GM18511 (cell line): ENCODE data around the gene SYT1.
"Not testable (repeated sequence)": the region's sequence is repeated elsewhere in the genome, so short reads cannot be mapped to it uniquely, and the experiment has no call there.

Source experiments
- ATAC-seq: cut with Tn5 transposase; IDR thresholded peaks from one replicate; pipeline ENCODE4 v1.9.1; 2021; ENCODE audit warnings: mild to moderate bottlenecking, moderate library complexity; ENCODE audit not compliant: unreplicated experiment

The SYT1 gene

DNA sequence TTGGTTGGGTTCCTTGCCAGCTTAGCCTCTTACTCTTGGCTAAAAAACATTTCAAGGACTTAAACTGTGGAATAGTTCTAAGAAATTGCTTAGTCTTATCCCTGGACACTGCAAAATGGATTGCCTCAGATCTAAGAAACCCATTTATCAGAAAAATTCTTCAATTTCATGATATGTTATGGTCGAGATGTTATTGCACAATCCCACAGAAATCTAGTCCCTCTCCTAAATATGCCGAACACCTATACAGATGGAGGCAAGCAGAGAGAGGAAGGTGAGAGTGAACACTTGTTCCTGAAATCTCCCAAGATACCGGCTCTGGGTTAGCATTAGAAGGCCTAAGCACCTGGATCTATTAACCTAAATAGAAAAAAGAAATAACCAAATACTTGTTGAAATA lies 559.0 kb downstream of the SYT1 start:
- no peak for ATAC-seq

- no peak for ATAC-seq
Observed at GRCh38 chr12:79424109-79424721, 559.6 kb downstream of the SYT1 start.

DNA sequence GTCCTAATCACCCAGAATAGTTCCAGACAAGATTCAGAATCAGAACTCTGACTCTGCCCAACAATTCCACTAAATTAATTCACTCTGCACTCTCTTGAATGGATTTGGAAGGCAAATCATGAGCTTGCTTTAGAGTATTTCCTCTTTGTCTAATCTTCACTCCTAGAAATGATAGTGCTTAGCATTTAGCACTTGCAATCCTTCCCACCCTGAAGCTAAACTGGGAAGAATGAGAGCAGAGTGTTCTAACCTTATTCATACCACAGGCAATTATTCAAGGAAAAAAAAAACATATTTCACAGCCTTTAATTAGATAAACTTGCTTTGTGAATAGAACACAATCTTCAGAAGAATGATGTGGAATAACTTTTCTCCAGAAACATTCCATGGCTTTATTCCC lies 561.5 kb downstream of the SYT1 start:
- ATAC-seq: no peak

DNA sequence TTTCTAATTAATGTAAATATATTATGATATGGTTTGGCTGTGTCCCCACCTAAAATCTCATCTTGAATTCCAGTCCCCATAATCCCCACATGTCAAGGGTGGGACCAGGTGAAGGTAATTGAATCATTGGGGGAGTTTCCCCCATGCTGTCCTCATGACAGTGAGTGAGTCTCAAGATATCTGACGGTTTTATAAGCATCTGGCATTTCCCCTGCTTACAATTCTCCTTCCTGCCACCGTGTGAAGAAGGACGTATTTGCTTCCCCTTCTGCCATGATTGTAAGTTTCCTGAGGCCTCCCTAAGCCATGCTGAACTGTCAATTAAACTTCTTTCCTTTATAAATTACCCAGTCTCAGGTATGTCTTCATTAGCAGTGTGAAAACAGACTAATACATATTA lies 562.2 kb downstream of the SYT1 start:
- not testable (repeated sequence) for ATAC-seq

- ATAC-seq: no peak
Observed at GRCh38 chr12:79433465-79434072, 569.0 kb downstream of the SYT1 start.

DNA sequence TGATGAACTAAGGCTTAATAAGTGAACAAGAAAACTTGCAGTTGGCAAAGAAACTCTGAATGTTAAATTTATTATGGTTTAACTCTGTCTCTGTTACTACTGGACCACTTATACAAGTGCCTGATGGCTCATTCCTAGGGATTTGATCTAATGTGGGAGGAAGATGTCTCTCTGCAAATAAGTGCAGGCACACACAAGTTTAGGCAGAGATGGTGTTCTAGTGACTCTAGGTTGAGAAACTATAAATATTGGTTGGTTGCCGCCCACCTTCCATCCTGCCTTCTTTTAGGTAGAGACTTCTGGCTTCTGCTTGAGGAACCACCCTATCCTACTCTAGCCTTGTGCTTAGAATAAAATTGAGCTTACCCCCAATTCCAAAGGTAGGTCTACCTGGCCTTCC lies 570.0 kb downstream of the SYT1 start:
- ATAC-seq: no peak

GRCh38 chr12:79435742-79436141 lies 571.2 kb downstream of the SYT1 start:
- no peak for ATAC-seq

DNA sequence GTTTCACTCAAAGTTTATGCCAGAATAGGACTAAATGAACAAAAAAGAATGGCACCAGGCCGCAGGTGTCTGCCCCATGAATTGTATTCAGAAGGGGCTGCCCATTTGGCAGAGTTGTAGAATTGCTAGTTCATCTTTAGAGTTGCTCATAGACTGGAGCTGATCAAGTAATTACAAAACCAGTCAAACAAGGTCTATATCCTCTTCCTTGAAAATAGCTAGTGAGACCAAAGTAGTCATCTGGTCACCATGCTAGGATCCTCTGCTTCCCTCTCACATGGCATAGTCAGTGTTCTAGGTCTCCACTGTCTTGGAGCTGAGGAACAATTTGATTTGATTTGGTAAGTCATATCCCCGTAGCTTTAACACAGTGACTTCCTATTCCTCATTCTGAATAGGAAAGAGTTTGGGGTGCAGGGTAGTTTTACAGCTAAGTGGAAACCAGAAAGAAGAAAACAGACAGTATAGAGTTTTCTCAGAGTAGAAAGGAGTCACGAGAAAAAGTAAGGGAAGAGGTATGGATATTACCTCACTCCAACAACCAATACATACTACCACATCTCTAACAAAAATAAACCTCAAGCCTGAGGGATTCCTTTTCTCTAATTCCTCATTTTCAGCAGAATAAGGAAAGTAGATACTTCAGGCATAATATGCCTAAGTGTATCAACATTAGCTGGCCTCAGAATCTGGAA lies 574.1 kb downstream of the SYT1 start:
- ATAC-seq: no peak

- no peak for ATAC-seq
Observed at GRCh38 chr12:79439175-79439825, 574.7 kb downstream of the SYT1 start.

- ATAC-seq: no peak
Observed at GRCh38 chr12:79441534-79441933, 577.0 kb downstream of the SYT1 start.

DNA sequence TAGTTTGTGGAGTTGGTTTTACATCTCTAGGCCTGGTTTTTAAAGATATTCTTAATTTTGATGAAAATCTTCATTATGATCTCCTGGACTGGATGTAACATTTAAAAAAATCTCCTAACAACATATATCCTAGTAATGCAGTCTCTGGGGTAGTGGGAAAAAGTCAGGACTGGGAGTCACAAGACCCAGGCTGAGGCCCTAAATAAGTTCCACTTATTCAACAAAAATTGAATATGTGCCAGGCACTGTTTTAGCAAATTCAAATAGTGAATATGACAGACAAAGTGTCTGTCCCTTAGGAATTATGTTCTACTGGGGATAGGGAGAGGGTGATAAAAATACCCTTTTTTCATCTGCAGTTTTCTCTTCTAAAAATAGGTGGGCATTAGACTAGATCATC lies 577.8 kb downstream of the SYT1 start:
- no peak for ATAC-seq

- ATAC-seq: no peak
Observed at GRCh38 chr12:79444089-79444488, 579.5 kb downstream of the SYT1 start.

DNA sequence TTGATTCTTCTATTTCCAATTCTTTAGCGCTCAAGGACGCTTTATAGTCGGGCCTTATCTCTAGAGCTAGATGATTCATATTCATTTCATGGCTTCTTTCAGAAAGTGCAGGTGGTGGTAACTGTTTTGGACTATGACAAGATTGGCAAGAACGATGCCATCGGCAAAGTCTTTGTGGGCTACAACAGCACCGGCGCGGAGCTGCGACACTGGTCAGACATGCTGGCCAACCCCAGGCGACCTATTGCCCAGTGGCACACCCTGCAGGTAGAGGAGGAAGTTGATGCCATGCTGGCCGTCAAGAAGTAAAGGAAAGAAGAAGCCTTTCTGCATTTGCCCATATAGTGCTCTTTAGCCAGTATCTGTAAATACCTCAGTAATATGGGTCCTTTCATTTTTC lies 584.2 kb downstream of the SYT1 start:
- no peak for ATAC-seq

DNA sequence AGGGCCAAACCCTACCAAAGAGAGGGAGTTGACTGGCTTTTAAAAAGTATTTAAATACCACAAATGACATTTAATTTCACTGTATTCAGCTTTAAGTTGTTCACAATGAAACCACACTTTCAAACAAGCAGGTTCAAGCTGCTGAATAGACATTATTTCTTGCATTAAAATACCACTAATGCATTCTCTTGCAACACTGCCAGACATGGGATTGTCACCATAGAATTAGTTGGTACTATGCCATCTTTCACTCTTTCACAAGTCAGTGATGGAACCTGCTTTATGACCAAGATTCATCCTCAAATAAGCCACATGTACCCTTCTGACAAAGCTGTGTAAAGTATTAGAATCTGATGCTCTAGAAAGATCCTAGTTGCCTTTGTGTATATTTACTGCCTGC lies 586.8 kb downstream of the SYT1 start:
- ATAC-seq: no peak

GRCh38 chr12:79451978-79452377 lies 587.4 kb downstream of the SYT1 start:
- ATAC-seq: no peak

GRCh38 chr12:79452906-79453305 lies 588.3 kb downstream of the SYT1 start:
- ATAC-seq: no peak

DNA sequence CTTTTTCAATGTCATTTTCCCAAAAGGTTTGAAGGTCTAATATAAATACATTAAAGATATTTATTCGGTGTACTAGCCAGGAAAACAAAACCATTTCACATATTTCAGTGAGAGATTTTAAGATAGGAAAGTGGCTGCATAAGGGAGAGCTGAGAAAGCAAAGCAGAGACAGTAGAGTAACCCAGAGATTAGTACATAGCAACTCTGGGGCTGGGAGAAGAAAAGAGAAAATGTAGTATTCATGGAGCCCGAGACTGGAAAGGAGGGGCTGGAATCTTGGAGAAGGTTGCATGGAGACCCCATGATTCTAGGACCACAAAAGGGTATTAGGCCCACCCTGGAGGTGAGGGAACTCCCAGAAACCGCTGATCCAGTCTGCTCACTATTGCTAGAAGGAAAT lies 589.2 kb downstream of the SYT1 start:
- no peak for ATAC-seq

DNA sequence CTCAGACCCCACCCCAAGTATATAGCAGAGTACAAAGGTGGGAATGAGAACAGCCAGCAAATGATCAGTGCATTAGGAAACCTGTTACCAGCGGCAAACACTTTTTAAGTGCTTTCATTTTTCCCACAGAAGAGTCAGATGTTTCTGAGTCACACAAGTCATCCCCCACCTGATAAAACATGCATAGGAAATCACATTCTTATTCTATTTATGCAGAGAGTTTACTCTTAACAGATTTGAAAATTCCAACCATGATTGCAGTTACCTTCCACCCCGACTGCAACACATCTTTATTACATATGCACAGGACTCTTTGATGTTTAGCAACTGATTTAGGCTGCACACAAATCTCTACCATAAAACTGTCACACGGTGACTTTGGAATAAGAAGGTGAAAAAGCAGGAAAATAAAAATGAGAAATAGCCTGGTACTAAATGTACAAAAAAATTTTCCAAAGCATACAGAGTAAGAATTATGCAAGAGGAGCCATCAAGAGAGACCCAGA lies 589.8 kb downstream of the SYT1 start:
- ATAC-seq: no peak

GRCh38 chr12:79455286-79455685 lies 590.7 kb downstream of the SYT1 start:
- no peak for ATAC-seq

DNA sequence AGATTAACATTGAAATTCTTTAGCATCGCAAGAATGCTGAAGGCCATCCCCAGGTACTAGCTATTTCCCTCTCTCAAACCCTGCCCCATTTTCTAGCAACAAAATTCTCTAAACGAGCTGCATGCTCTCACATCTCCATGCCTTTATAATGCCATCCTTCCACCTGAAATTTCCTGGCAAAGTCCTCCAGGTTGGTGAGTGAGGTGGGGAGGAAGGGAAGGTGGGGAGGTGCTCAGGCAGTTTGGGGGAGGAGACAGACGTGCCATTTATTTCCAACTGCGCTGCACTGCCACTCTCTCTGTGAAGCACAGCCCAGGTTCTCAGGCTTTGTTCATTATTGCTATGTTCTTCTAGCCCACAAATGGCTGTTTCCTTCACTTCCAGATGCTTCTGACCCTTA lies 617.7 kb downstream of the SYT1 start:
- ATAC-seq: no peak

- ATAC-seq: no peak
Observed at GRCh38 chr12:79482921-79483320, 618.3 kb downstream of the SYT1 start.

DNA sequence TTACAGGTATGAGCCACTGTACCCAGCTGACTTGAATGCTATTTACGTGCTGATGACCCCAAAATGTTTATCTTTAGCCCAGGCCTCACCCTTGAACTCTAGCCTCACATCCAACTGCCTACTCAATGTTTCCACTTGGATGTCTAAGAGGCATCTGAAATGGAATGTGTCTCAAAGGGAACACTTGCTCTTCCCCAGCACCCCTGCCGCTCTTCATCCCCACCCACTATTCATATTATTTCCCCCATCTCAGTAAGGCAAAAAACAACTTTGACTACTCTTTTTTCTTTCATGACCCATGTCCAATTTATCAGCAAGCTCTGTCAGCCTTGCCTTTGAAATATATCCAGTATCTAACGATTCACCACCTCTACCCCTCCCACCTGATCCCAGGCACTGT lies 621.6 kb downstream of the SYT1 start:
- ATAC-seq: no peak
